ENCODE measurements around the gene SPPL2A. TPM values are rescaled to one million over a fixed set of nuclear protein-coding genes. Genes with fewer than 3 reads are reported as not detected.

The SPPL2A gene
- polyA plus RNA-seq, 1 donor (not counting 4 experiments of a cell fraction or from before 2014, with no cell fraction given): 59.4 TPM

DNA sequence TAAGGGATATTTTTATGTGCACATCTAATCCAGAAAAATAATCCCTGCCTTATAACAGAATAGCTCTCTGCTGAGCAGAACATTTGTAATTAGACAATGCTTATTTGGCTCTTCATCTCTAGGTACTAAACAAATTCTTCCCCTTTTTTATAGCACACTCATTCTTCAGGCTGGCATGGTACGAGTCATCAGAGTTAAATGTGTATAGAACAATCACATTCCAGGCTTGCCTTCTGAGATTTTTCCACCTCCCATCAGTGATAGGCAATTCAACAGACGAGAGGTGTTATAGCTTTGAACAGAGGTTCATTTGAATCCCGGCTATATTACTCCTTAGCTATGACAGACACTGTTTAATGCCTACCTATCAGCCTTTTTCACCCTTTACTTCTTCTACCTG lies 21.4 kb upstream of the SPPL2A start:
- DNase-seq (ENCODE audit: low read depth, low spot score): no peak
- no peaks in the 10 kb centered on the region for H3K36me3 ChIP-seq (ENCODE audit: control insufficient read depth in 2 of 2, extremely low read depth in 1 of 2, insufficient read depth in 2 of 2, low read length in 2 of 2)
- H3K79me2 ChIP-seq (ENCODE audit: control insufficient read depth, insufficient read depth, low read length): no peaks in the 10 kb centered on the region
- H3K9me1 ChIP-seq (ENCODE audit: control insufficient read depth, extremely low read depth, insufficient read depth, low read length): no peaks in the 10 kb centered on the region
- H3K4me1 ChIP-seq (ENCODE audit: control insufficient read depth, extremely low read depth, insufficient read depth, low read length): no peaks in the 10 kb centered on the region
- H3K4me3 ChIP-seq (ENCODE audit: control insufficient read depth in 2 of 3, extremely low read depth in 1 of 3, insufficient read depth in 2 of 3, low read depth in 1 of 3, low read length in 3 of 3): no peak overlapping the region
- no peak for TF ChIP-seq EZH2 (IDR thresholded peaks at IDR 0.05; ENCODE audit: low read length)
- TF ChIP-seq, protein P1, sequence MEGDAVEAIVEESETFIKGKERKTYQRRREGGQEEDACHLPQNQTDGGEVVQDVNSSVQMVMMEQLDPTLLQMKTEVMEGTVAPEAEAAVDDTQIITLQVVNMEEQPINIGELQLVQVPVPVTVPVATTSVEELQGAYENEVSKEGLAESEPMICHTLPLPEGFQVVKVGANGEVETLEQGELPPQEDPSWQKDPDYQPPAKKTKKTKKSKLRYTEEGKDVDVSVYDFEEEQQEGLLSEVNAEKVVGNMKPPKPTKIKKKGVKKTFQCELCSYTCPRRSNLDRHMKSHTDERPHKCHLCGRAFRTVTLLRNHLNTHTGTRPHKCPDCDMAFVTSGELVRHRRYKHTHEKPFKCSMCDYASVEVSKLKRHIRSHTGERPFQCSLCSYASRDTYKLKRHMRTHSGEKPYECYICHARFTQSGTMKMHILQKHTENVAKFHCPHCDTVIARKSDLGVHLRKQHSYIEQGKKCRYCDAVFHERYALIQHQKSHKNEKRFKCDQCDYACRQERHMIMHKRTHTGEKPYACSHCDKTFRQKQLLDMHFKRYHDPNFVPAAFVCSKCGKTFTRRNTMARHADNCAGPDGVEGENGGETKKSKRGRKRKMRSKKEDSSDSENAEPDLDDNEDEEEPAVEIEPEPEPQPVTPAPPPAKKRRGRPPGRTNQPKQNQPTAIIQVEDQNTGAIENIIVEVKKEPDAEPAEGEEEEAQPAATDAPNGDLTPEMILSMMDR (optimal IDR thresholded peaks at IDR 0.05 in 1 of 3, IDR thresholded peaks at IDR 0.05 in 1 of 3, conservative IDR thresholded peaks at IDR 0.05 in 1 of 3; ENCODE audit: extremely low read depth in 1 of 3, insufficient read depth in 2 of 3, low read length in 3 of 3): no peak
- FAIRE-seq: no peak
- dilution Hi-C loops (cut with MboI; ENCODE audit: extremely low pct_ligation_motif_present, low sequenced_read_pairs): no loop called here
- H3K9ac ChIP-seq (ENCODE audit: control insufficient read depth, extremely low read depth, insufficient read depth, low read length): no peak overlapping the region
- H3K9me3 ChIP-seq (ENCODE audit: control insufficient read depth, low read depth, low read length): no peaks in the 10 kb centered on the region
- no peak overlapping the region for H3K4me2 ChIP-seq (ENCODE audit: control insufficient read depth, extremely low read depth, insufficient read depth, low read depth, low read length)
- no peaks in the 10 kb centered on the region for H4K20me1 ChIP-seq (ENCODE audit: control insufficient read depth, extremely low read depth, insufficient read depth, low read length)
- no peak overlapping the region for H3K27ac ChIP-seq (ENCODE audit: control insufficient read depth, insufficient read depth, low read length)
- no peak overlapping the region for H2AFZ ChIP-seq (ENCODE audit: control insufficient read depth, low read length)
- H3K27me3 ChIP-seq (ENCODE audit: control insufficient read depth, extremely low read depth, insufficient read depth, low read length): no peaks in the 10 kb centered on the region

DNA sequence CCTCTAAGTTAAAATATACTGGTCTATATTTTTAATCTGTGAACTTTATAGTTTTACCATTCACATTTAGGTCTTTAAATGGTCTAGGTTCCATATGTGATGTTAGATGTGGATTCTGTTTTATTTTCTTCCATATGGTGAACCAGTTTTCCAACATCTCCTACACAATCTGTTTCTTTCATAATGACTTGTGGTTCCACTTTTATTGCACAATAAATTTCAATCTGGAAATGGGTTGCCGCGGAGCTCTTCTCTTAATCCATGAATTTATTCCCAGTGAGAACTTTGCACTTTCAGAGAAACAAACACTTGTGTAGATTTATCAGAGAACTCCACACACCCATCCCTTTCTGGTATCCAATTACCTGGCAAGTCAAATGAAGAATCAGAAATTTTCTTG lies 20.9 kb upstream of the SPPL2A start:
- Histone ChIP-seq H3K9ac (ENCODE audit: control insufficient read depth, extremely low read depth, insufficient read depth, low read length) (no peak overlapping the region), H3K9me1 (ENCODE audit: control insufficient read depth, extremely low read depth, insufficient read depth, low read length) (no peaks in the 10 kb centered on the region), H3K9me3 (ENCODE audit: control insufficient read depth, low read depth, low read length) (no peaks in the 10 kb centered on the region), H3K36me3 (ENCODE audit: control insufficient read depth in 2 of 2, extremely low read depth in 1 of 2, insufficient read depth in 2 of 2, low read length in 2 of 2) (no peaks in the 10 kb centered on the region), H3K27ac (ENCODE audit: control insufficient read depth, insufficient read depth, low read length) (no peak overlapping the region), H4K20me1 (ENCODE audit: control insufficient read depth, extremely low read depth, insufficient read depth, low read length) (no peaks in the 10 kb centered on the region), H3K27me3 (ENCODE audit: control insufficient read depth, extremely low read depth, insufficient read depth, low read length) (no peaks in the 10 kb centered on the region), H3K79me2 (ENCODE audit: control insufficient read depth, insufficient read depth, low read length) (no peaks in the 10 kb centered on the region), H3K4me2 (ENCODE audit: control insufficient read depth, extremely low read depth, insufficient read depth, low read depth, low read length) (no peak overlapping the region), H3K4me1 (ENCODE audit: control insufficient read depth, extremely low read depth, insufficient read depth, low read length) (no peaks in the 10 kb centered on the region), H3K4me3 (ENCODE audit: control insufficient read depth in 2 of 3, extremely low read depth in 1 of 3, insufficient read depth in 2 of 3, low read depth in 1 of 3, low read length in 3 of 3) (no peak overlapping the region), H2AFZ (ENCODE audit: control insufficient read depth, low read length) (no peak overlapping the region)
- dilution Hi-C loops (cut with MboI; ENCODE audit: extremely low pct_ligation_motif_present, low sequenced_read_pairs): no loop called here
- TF ChIP-seq, protein P1 (optimal IDR thresholded peaks at IDR 0.05 in 1 of 3, IDR thresholded peaks at IDR 0.05 in 1 of 3, conservative IDR thresholded peaks at IDR 0.05 in 1 of 3; ENCODE audit: extremely low read depth in 1 of 3, insufficient read depth in 2 of 3, low read length in 3 of 3): no peak
- no peak for TF ChIP-seq EZH2 (IDR thresholded peaks at IDR 0.05; ENCODE audit: low read length)
- DNase-seq (ENCODE audit: low read depth, low spot score): no peak
- FAIRE-seq: no peak

All from keratinocyte (primary cell).